Measurements from ENCODE around the gene E4F1. TPM values are rescaled to one million over a fixed set of nuclear protein-coding genes. Genes with fewer than 3 reads are reported as not detected.

The E4F1 gene
- total RNA-seq, 2 donors from 2014 or later, result 24.5 to 29.6 TPM

GRCh38 chr16:2181952-2182351 is 41.4 kb upstream of the E4F1 start:
- no peaks in the 10 kb centered on the region for H3K27me3 ChIP-seq (ENCODE audit: control insufficient read depth, insufficient read depth, low read length, poor library complexity, severe bottlenecking)
- H3K36me3 ChIP-seq (ENCODE audit: control insufficient read depth, insufficient read depth, low read length), result no peaks in the 10 kb centered on the region
- H3K4me1 ChIP-seq (ENCODE audit: control insufficient read depth, insufficient read depth, low read length), result no peaks in the 10 kb centered on the region
- H3K4me3 ChIP-seq (ENCODE audit: low read length), result no peak overlapping the region
- DNase-seq, result no peak
- Mint-ChIP-seq H3K4me1 (no peaks in the 10 kb centered on the region), H3K27ac (no peak overlapping the region), H3K36me3 (ENCODE audit: low read depth) (peaks cover 6% of the 10 kb centered on the region), H3K9me3 (no peaks in the 10 kb centered on the region), H3K27me3 (ENCODE audit: insufficient read depth) (no peaks in the 10 kb centered on the region), H3K4me3 (no peak overlapping the region)
- no peaks in the 10 kb centered on the region for H3K9me3 ChIP-seq (ENCODE audit: control insufficient read depth, low read length)
- H3K27ac ChIP-seq (ENCODE audit: low read depth, low read length), result no peak overlapping the region
- WGBS, 2 experiments (ENCODE audit: insufficient coverage in 1 of 2, insufficient read length in 1 of 2), result 96 to 98% methylated on average over 14 to 20 of the region's 20 CpGs
- TF ChIP-seq CTCF (conservative IDR thresholded peaks at IDR 0.05), result no peak
- H3K9ac ChIP-seq (ENCODE audit: extremely low read depth, low read length, poor library complexity, severe bottlenecking), result no peak overlapping the region

GRCh38 chr16:2183671-2184070 is 39.7 kb upstream of the E4F1 start:
- TF ChIP-seq CTCF (conservative IDR thresholded peaks at IDR 0.05), result no peak
- Histone ChIP-seq H3K9me3 (ENCODE audit: control insufficient read depth, low read length) (no peaks in the 10 kb centered on the region), H3K4me3 (ENCODE audit: low read length) (no peak overlapping the region), H3K4me1 (ENCODE audit: control insufficient read depth, insufficient read depth, low read length) (no peaks in the 10 kb centered on the region), H3K9ac (ENCODE audit: extremely low read depth, low read length, poor library complexity, severe bottlenecking) (no peak overlapping the region), H3K27me3 (ENCODE audit: control insufficient read depth, insufficient read depth, low read length, poor library complexity, severe bottlenecking) (no peaks in the 10 kb centered on the region), H3K36me3 (ENCODE audit: control insufficient read depth, insufficient read depth, low read length) (no peaks in the 10 kb centered on the region), H3K27ac (ENCODE audit: low read depth, low read length) (no peak overlapping the region)
- WGBS, 2 experiments (ENCODE audit: insufficient coverage in 1 of 2, insufficient read length in 1 of 2), result 95 to 98% methylated on average over 28 to 30 of the region's 30 CpGs
- Mint-ChIP-seq H3K36me3 (ENCODE audit: low read depth) (no peaks in the 10 kb centered on the region), H3K27ac (no peak overlapping the region), H3K27me3 (ENCODE audit: insufficient read depth) (no peaks in the 10 kb centered on the region), H3K9me3 (no peaks in the 10 kb centered on the region), H3K4me3 (no peak overlapping the region), H3K4me1 (no peaks in the 10 kb centered on the region)
- DNase-seq, result no peak

GRCh38 chr16:2184346-2184745 is 39.0 kb upstream of the E4F1 start:
- no peak overlapping the region for H3K9ac ChIP-seq (ENCODE audit: extremely low read depth, low read length, poor library complexity, severe bottlenecking)
- no peak overlapping the region for H3K4me3 Mint-ChIP-seq
- TF ChIP-seq CTCF (conservative IDR thresholded peaks at IDR 0.05), result no peak
- H3K27ac Mint-ChIP-seq, result no peak overlapping the region
- H3K27me3 ChIP-seq (ENCODE audit: control insufficient read depth, insufficient read depth, low read length, poor library complexity, severe bottlenecking), result no peaks in the 10 kb centered on the region
- no peaks in the 10 kb centered on the region for H3K9me3 Mint-ChIP-seq
- H3K4me3 ChIP-seq (ENCODE audit: low read length), result no peak overlapping the region
- DNase-seq, result no peak
- no peaks in the 10 kb centered on the region for H3K27me3 Mint-ChIP-seq (ENCODE audit: insufficient read depth)
- no peaks in the 10 kb centered on the region for H3K4me1 Mint-ChIP-seq
- no peak overlapping the region for H3K27ac ChIP-seq (ENCODE audit: low read depth, low read length)
- no peaks in the 10 kb centered on the region for H3K36me3 Mint-ChIP-seq (ENCODE audit: low read depth)
- H3K4me1 ChIP-seq (ENCODE audit: control insufficient read depth, insufficient read depth, low read length), result no peaks in the 10 kb centered on the region
- H3K36me3 ChIP-seq (ENCODE audit: control insufficient read depth, insufficient read depth, low read length), result no peaks in the 10 kb centered on the region
- no peaks in the 10 kb centered on the region for H3K9me3 ChIP-seq (ENCODE audit: control insufficient read depth, low read length)
- WGBS, 2 experiments (ENCODE audit: insufficient coverage in 1 of 2, insufficient read length in 1 of 2), result 94 to 98% methylated on average over 5 to 19 of the region's 19 CpGs

All from endodermal cell (in vitro differentiated cells).